Thymus (tissue), 11 donors: ENCODE measurements around the gene CIP2A. TPM values are rescaled to one million over a fixed set of nuclear protein-coding genes. Genes with fewer than 3 reads are reported as not detected.
A peak's percentile ranks its signal among the peaks of the same experiment; 100 is the strongest.

ENCODE experiments used
- DNase-seq, 9 donors: peaks; one replicate each; pipeline ENCODE4 v3.0.0-alpha.2; 2013; ENCODE audit warnings: low spot score in 9 of 9, low read depth in 6 of 9, missing footprints in 1 of 9
- H3K27ac ChIP-seq, 2 donors: one replicate each; pipeline ENCODE4 v1.5.1; 2013; ENCODE audit warnings: control low read depth in 1 of 2, low read depth in 1 of 2, low read length in 1 of 2, mild to moderate bottlenecking in 1 of 2, moderate library complexity in 1 of 2
- H3K27me3 ChIP-seq, 2 donors: one replicate each; pipeline ENCODE4 v1.5.1; 2013; ENCODE audit warnings: low read length in 1 of 2; ENCODE audit not compliant: control insufficient read depth in 2 of 2, insufficient read depth in 1 of 2
- H3K36me3 ChIP-seq, 2 donors: one replicate each; pipeline ENCODE4 v1.5.1; 2013; ENCODE audit warnings: low read length in 1 of 2, mild to moderate bottlenecking in 1 of 2, moderate library complexity in 1 of 2; ENCODE audit not compliant: control insufficient read depth in 2 of 2, insufficient read depth in 2 of 2
- H3K4me1 ChIP-seq, 2 donors: one replicate each; pipeline ENCODE4 v1.5.1; 2013; ENCODE audit warnings: low read length in 2 of 2; ENCODE audit not compliant: control insufficient read depth in 2 of 2, insufficient read depth in 2 of 2
- H3K4me3 ChIP-seq, 2 donors: one replicate each; pipeline ENCODE4 v1.5.1; 2013; ENCODE audit warnings: low read length in 2 of 2, control low read depth in 1 of 2, mild to moderate bottlenecking in 1 of 2
- H3K9me3 ChIP-seq, 2 donors: one replicate each; pipeline ENCODE4 v1.5.1; 2013; ENCODE audit warnings: low read length in 1 of 2, mild to moderate bottlenecking in 1 of 2; ENCODE audit not compliant: control insufficient read depth in 2 of 2, insufficient read depth in 1 of 2
- WGBS: extraction: QIAGEN DNeasy Blood & Tissue Kit; methylation state at CpG from one replicate; pipeline ENCODE4 v1.1.7; 2013; 5-methylcytosine and 5-hydroxymethylcytosine counted together
- polyA plus RNA-seq: library from polyadenylated mRNA; stranded (reverse); fragments of 200-250 nt; gene quantifications from one replicate; pipeline ENCODE4 v1.2.3, GENCODE V29; 2013
- total RNA-seq: library from RNA; stranded (reverse); fragments of 120-200 nt; gene quantifications from one replicate; pipeline ENCODE4 v1.2.4, GENCODE V29; 2013
- donor health status: healthy.

CIP2A gene
- total and polyA plus RNA-seq, 2 donors, result 2.0 to 21.4 TPM

GRCh38 chr3:108588601-108589000 is 637 bp downstream of the CIP2A start:
- Histone ChIP-seq H3K27ac (peak overlapping the region in 1 of 2 donors; percentile 95), H3K36me3 (peaks cover 0 to 3% of the 10 kb centered on the region in 2 donors), H3K9me3 (no peaks in the 10 kb centered on the region), H3K4me1 (peaks cover 3 to 4% of the 10 kb centered on the region in 2 donors), H3K27me3 (no peaks in the 10 kb centered on the region), H3K4me3 (peak overlapping the region; percentile 68 to 90)
- WGBS, result 3% methylated on average over 8 of the region's 8 CpGs
- no peak for DNase-seq

GRCh38 chr3:108578064-108578463 is 11.2 kb downstream of the CIP2A start:
- H3K36me3 ChIP-seq, result peaks cover 9 to 43% of the 10 kb centered on the region in 2 donors
- 99% methylated on average over 2 of the region's 2 CpGs for WGBS

GRCh38 chr3:108569336-108569735 is 19.9 kb downstream of the CIP2A start:
- WGBS, result 98% methylated on average over 4 of the region's 4 CpGs
- peaks cover 1 to 24% of the 10 kb centered on the region in 2 donors for H3K36me3 ChIP-seq
- H3K27ac ChIP-seq, result no peak overlapping the region
- H3K4me1 ChIP-seq, result no peaks in the 10 kb centered on the region
- H3K4me3 ChIP-seq, result no peak overlapping the region
- DNase-seq, result no peak
- no peaks in the 10 kb centered on the region for H3K9me3 ChIP-seq
- H3K27me3 ChIP-seq, result no peaks in the 10 kb centered on the region

More at GRCh38 chr3:108578064-108578463, 11.2 kb downstream of the CIP2A start:
- H3K4me1 ChIP-seq, result no peaks in the 10 kb centered on the region
- no peak overlapping the region for H3K4me3 ChIP-seq
- H3K27me3 ChIP-seq, result no peaks in the 10 kb centered on the region
- H3K9me3 ChIP-seq, result no peaks in the 10 kb centered on the region
- no peak overlapping the region for H3K27ac ChIP-seq
- no peak for DNase-seq

GRCh38 chr3:108566599-108566998 is 22.6 kb downstream of the CIP2A start:
- H3K27me3 ChIP-seq, result no peaks in the 10 kb centered on the region
- no peak for DNase-seq
- H3K4me3 ChIP-seq, result no peak overlapping the region
- WGBS, result 98% methylated on average over 1 of the region's 1 CpG
- no peaks in the 10 kb centered on the region for H3K9me3 ChIP-seq
- H3K27ac ChIP-seq, result no peak overlapping the region
- H3K36me3 ChIP-seq, result peaks cover 0 to 35% of the 10 kb centered on the region in 2 donors
- no peaks in the 10 kb centered on the region for H3K4me1 ChIP-seq

- Histone ChIP-seq H3K36me3 (peaks cover 4 to 41% of the 10 kb centered on the region in 2 donors), H3K27me3 (no peaks in the 10 kb centered on the region), H3K27ac (no peak overlapping the region), H3K9me3 (no peaks in the 10 kb centered on the region), H3K4me3 (no peak overlapping the region), H3K4me1 (no peaks in the 10 kb centered on the region)
- no peak for DNase-seq
- WGBS, result 96% methylated on average over 3 of the region's 3 CpGs
These were observed 23.7 kb downstream of the CIP2A start for GRCh38 chr3:108565506-108565905.

- DNase-seq, result no peak
- no peaks in the 10 kb centered on the region for H3K9me3 ChIP-seq
- peaks cover 4 to 43% of the 10 kb centered on the region in 2 donors for H3K36me3 ChIP-seq
- no peaks in the 10 kb centered on the region for H3K27me3 ChIP-seq
- no peak overlapping the region for H3K27ac ChIP-seq
- no peaks in the 10 kb centered on the region for H3K4me1 ChIP-seq
- H3K4me3 ChIP-seq, result no peak overlapping the region
These were observed 24.7 kb downstream of the CIP2A start for GRCh38 chr3:108564564-108564963.

GRCh38 chr3:108562565-108562964 is 26.7 kb downstream of the CIP2A start:
- H3K9me3 ChIP-seq, result no peaks in the 10 kb centered on the region
- no peak for DNase-seq
- H3K36me3 ChIP-seq, result peaks cover 10 to 51% of the 10 kb centered on the region in 2 donors
- 97% methylated on average over 2 of the region's 2 CpGs for WGBS
- no peak overlapping the region for H3K4me3 ChIP-seq
- H3K27me3 ChIP-seq, result no peaks in the 10 kb centered on the region
- H3K4me1 ChIP-seq, result no peaks in the 10 kb centered on the region
- no peak overlapping the region for H3K27ac ChIP-seq

GRCh38 chr3:108555966-108556581 is 33.2 kb downstream of the CIP2A start:
- no peak overlapping the region for H3K4me3 ChIP-seq
- WGBS, result 97% methylated on average over 2 of the region's 2 CpGs
- H3K4me1 ChIP-seq, result no peaks in the 10 kb centered on the region
- no peaks in the 10 kb centered on the region for H3K27me3 ChIP-seq
- no peak for DNase-seq
- no peaks in the 10 kb centered on the region for H3K9me3 ChIP-seq
- no peak overlapping the region for H3K27ac ChIP-seq
- H3K36me3 ChIP-seq, result peaks cover 12 to 58% of the 10 kb centered on the region in 2 donors

- no peak for DNase-seq
- peaks cover 12 to 58% of the 10 kb centered on the region in 2 donors for H3K36me3 ChIP-seq
- H3K27ac ChIP-seq, result no peak overlapping the region
- H3K9me3 ChIP-seq, result no peaks in the 10 kb centered on the region
- no peaks in the 10 kb centered on the region for H3K27me3 ChIP-seq
- H3K4me3 ChIP-seq, result no peak overlapping the region
- no peaks in the 10 kb centered on the region for H3K4me1 ChIP-seq
- 96% methylated on average over 3 of the region's 3 CpGs for WGBS
These were observed 34.2 kb downstream of the CIP2A start for GRCh38 chr3:108554913-108555571.
